Stomach (tissue), 9 donors: ENCODE data around the gene HTT. TPM values are rescaled to one million over a fixed set of nuclear protein-coding genes. Genes with fewer than 3 reads are reported as not detected.

Experiments used
- DNase-seq, 2 donors: peaks; one replicate each; pipeline versions ENCODE4 v3.0.0 to v3.0.0-alpha.2; 2013 to 2019
- H3K27ac ChIP-seq, 5 donors: fragments of 200-600 bp in 4 of 5; sonication (generic) in 4 of 5; one replicate each; pipeline ENCODE4 v1.5.1; 2013 to 2019; ENCODE audit warnings: mild to moderate bottlenecking in 1 of 5, moderate library complexity in 1 of 5
- H3K27me3 ChIP-seq, 3 donors: fragments of 200-600 bp; sonication (generic); one replicate each; pipeline ENCODE4 v1.5.1; 2017 to 2019; ENCODE audit warnings: mixed run types in 1 of 3
- H3K36me3 ChIP-seq, 4 donors: fragments of 200-600 bp; sonication (generic); 1 replicate in 3 of 4; 2 replicates in 1 of 4; pipeline ENCODE4 v1.5.1; 2016 to 2019
- H3K4me1 ChIP-seq, 4 donors: fragments of 200-600 bp; sonication (generic); one replicate each; pipeline ENCODE4 v1.5.1; 2016 to 2019
- H3K4me3 ChIP-seq, 4 donors: fragments of 200-600 bp; sonication (generic) in 3 of 4; one replicate each; pipeline ENCODE4 v1.5.1; 2016 to 2019; ENCODE audit warnings: mild to moderate bottlenecking in 1 of 4
- H3K9me3 ChIP-seq, 4 donors: fragments of 200-600 bp; sonication (generic); one replicate each; pipeline ENCODE4 v1.5.1; 2016 to 2019
- CTCF ChIP-seq, 7 experiments: fragments of 450-650 bp in 4 of 7; fragments of 200-600 bp in 3 of 7; sonication (generic) in 3 of 7; IDR thresholded peaks; one replicate each; pipeline ENCODE4 v1.5.1; 2016 to 2019; ENCODE audit warnings: antibody characterized with exemption in 7 of 7, control low read depth in 2 of 7, mild to moderate bottlenecking in 1 of 7
- EP300 ChIP-seq: sonication (generic); formaldehyde crosslinking; IDR thresholded peaks from one replicate; pipeline ENCODE4 v1.6.1; 2017; ENCODE audit warnings: antibody characterized with exemption
- POLR2A ChIP-seq, 4 donors: fragments of 450-650 bp; IDR thresholded peaks; one replicate each; pipeline ENCODE4 v1.6.1; 2016; ENCODE audit warnings: antibody characterized with exemption in 4 of 4, control low read depth in 2 of 4, mild to moderate bottlenecking in 1 of 4, moderate library complexity in 1 of 4
- POLR2AphosphoS5 ChIP-seq, 3 donors: sonication (generic); formaldehyde crosslinking; IDR thresholded peaks; one replicate each; pipeline ENCODE4 v1.6.1; 2016; ENCODE audit warnings: antibody characterized with exemption in 3 of 3
- WGBS, 5 donors: extraction: QIAGEN DNeasy Blood & Tissue Kit in 3 of 5; methylation state at CpG; one replicate each; pipeline versions ENCODE4 v1.1.5 to v1.1.7; 2013 to 2018; 5-methylcytosine and 5-hydroxymethylcytosine counted together
- intact Hi-C: fragments of 100-400 bp; cut with DNase I; formaldehyde crosslinking; loops from one replicate; pipeline ENCODE4 v1.15.1; 2023; ENCODE audit warnings: low total_unique reads
- polyA plus RNA-seq, 3 donors: library from polyadenylated mRNA; stranded (reverse); fragments of 200-250 nt; gene quantifications; one replicate each; pipeline ENCODE4 v1.2.3, GENCODE V29; 2013
- total RNA-seq, 5 donors: library from RNA; depleted of rRNA; stranded (reverse); fragments of >200 nt; gene quantifications; one replicate each; pipeline versions ENCODE4 v1.1.0 to v1.2.3, GENCODE V29; 2014 to 2016
- donor health status: healthy with polysubstance abuse.
- donor health status: Bipolar disorder and iron deficiency.
- donor health status: healthy.

HTT gene
- total and polyA plus RNA-seq, 8 donors = 3.4 to 95.7 (median 41.6) TPM

- Histone ChIP-seq H3K36me3 (no peaks in the 10 kb centered on the region), H3K4me1 (peaks cover 18 to 49% (median 30%) of the 10 kb centered on the region in 4 donors), H3K27me3 (peaks cover 0 to 27% (median 0%) of the 10 kb centered on the region in 3 donors), H3K4me3 (no peak overlapping the region), H3K27ac (no peak overlapping the region), H3K9me3 (no peaks in the 10 kb centered on the region)
- DNase-seq = no peak
- intact Hi-C loops = no loop called here
- 84 to 93% (median 90%) methylated on average over 11 of the region's 11 CpGs for WGBS, 5 donors
- TF ChIP-seq POLR2A (IDR thresholded peaks at IDR 0.05) (no peak), EP300 (no peak), CTCF (IDR thresholded peaks at IDR 0.05) (no peak), POLR2AphosphoS5 (IDR thresholded peaks at IDR 0.05) (no peak)
Measured at GRCh38 chr4:3043282-3044020, 31.0 kb upstream of the HTT start.

GRCh38 chr4:3044870-3045819 lies 29.3 kb upstream of the HTT start:
- Histone ChIP-seq H3K9me3 (no peaks in the 10 kb centered on the region), H3K27me3 (peaks cover 0 to 27% (median 0%) of the 10 kb centered on the region in 3 donors), H3K4me3 (no peak overlapping the region), H3K27ac (peak overlapping the region in 1 of 5 donors; percentile 35), H3K4me1 (peaks cover 18 to 45% (median 29%) of the 10 kb centered on the region in 4 donors), H3K36me3 (no peaks in the 10 kb centered on the region)
- intact Hi-C loops = no loop called here
- DNase-seq = peak; percentile 56 to 64
- TF ChIP-seq POLR2AphosphoS5 (IDR thresholded peaks at IDR 0.05) = peak in 1 of 3 donors; percentile 21
- no peak for TF ChIP-seq POLR2A (IDR thresholded peaks at IDR 0.05)
- no peak for TF ChIP-seq EP300
- no peak for TF ChIP-seq CTCF (IDR thresholded peaks at IDR 0.05)
- 68 to 82% (median 74%) methylated on average over 20 to 22 of the region's 22 CpGs for WGBS, 5 donors

GRCh38 chr4:3046162-3046561 lies 28.3 kb upstream of the HTT start:
- WGBS, 5 donors = 78 to 84% (median 82%) methylated on average over 7 of the region's 7 CpGs
- intact Hi-C loops = no loop called here
- Histone ChIP-seq H3K4me3 (no peak overlapping the region), H3K36me3 (no peaks in the 10 kb centered on the region), H3K27me3 (peaks cover 0 to 19% (median 0%) of the 10 kb centered on the region in 3 donors), H3K27ac (peak overlapping the region in 1 of 5 donors; percentile 35), H3K4me1 (peaks cover 18 to 39% (median 26%) of the 10 kb centered on the region in 4 donors), H3K9me3 (no peaks in the 10 kb centered on the region)
- DNase-seq = no peak
- TF ChIP-seq POLR2AphosphoS5 (IDR thresholded peaks at IDR 0.05) = no peak
- TF ChIP-seq EP300 = no peak
- no peak for TF ChIP-seq CTCF (IDR thresholded peaks at IDR 0.05)
- TF ChIP-seq POLR2A (IDR thresholded peaks at IDR 0.05) = no peak

- no peak for DNase-seq
- Histone ChIP-seq H3K36me3 (no peaks in the 10 kb centered on the region), H3K27me3 (peaks cover 0 to 14% (median 0%) of the 10 kb centered on the region in 3 donors), H3K4me3 (no peak overlapping the region), H3K4me1 (peaks cover 18 to 34% (median 22%) of the 10 kb centered on the region in 4 donors), H3K27ac (no peak overlapping the region), H3K9me3 (no peaks in the 10 kb centered on the region)
- WGBS, 5 donors = 82 to 86% (median 84%) methylated on average over 4 of the region's 4 CpGs
- intact Hi-C loops = no loop called here
- no peak for TF ChIP-seq EP300
- TF ChIP-seq POLR2AphosphoS5 (IDR thresholded peaks at IDR 0.05) = no peak
- no peak for TF ChIP-seq CTCF (IDR thresholded peaks at IDR 0.05)
- no peak for TF ChIP-seq POLR2A (IDR thresholded peaks at IDR 0.05)
Measured at GRCh38 chr4:3046623-3047022, 27.9 kb upstream of the HTT start.
